Loucy (cell line): ENCODE data around the gene TMPRSS5.

Experiments
- H2AFZ ChIP-seq: fragments of 200-600 bp; sonication (generic); 2 replicates; pipeline ENCODE4 v1.6.0; 2016; ENCODE audit warnings: antibody characterized with exemption, mild to moderate bottlenecking, low read length, moderate library complexity
- H3F3A ChIP-seq: fragments of 200-600 bp; 2 replicates; pipeline ENCODE4 v1.6.0; 2016; ENCODE audit warnings: antibody characterized with exemption, low read depth, mild to moderate bottlenecking
- H3K27me3 ChIP-seq: fragments of 200-600 bp; sonication (generic); 2 replicates; pipeline ENCODE4 v1.6.1; 2014; ENCODE audit warnings: low read length, mild to moderate bottlenecking; ENCODE audit not compliant: insufficient read depth, poor library complexity, severe bottlenecking
- H3K36me3 ChIP-seq: fragments of 200-600 bp; sonication (generic); 2 replicates; pipeline ENCODE4 v1.6.1; 2016; ENCODE audit warnings: low read length; ENCODE audit not compliant: insufficient read depth
- H3K4me1 ChIP-seq: fragments of 200-600 bp; sonication (generic); 2 replicates; pipeline ENCODE4 v1.5.1; 2014; ENCODE audit warnings: low read length, mild to moderate bottlenecking; ENCODE audit not compliant: insufficient read depth, poor library complexity, severe bottlenecking
- H3K4me2 ChIP-seq: fragments of 200-600 bp; sonication (generic); 2 replicates; pipeline ENCODE4 v1.6.0; 2014; ENCODE audit warnings: antibody characterized with exemption, low read length, low read depth, mild to moderate bottlenecking; ENCODE audit not compliant: poor library complexity, severe bottlenecking
- H3K4me3 ChIP-seq: fragments of 200-600 bp; sonication (generic); 2 replicates; pipeline ENCODE4 v1.5.1; 2014; ENCODE audit warnings: low read length, mild to moderate bottlenecking, mixed read lengths; ENCODE audit not compliant: poor library complexity, severe bottlenecking
- H3K79me2 ChIP-seq: fragments of 200-600 bp; sonication (generic); 2 replicates; pipeline ENCODE4 v1.6.1; 2014; ENCODE audit warnings: low read length; ENCODE audit not compliant: insufficient read depth
- H3K9ac ChIP-seq: fragments of 200-600 bp; sonication (generic); 2 replicates; pipeline ENCODE4 v1.6.0; 2014; ENCODE audit warnings: mild to moderate bottlenecking, low read depth, low read length, moderate library complexity; ENCODE audit not compliant: poor library complexity, severe bottlenecking
- H3K9me2 ChIP-seq: fragments of 200-600 bp; sonication (generic); replicated peaks from 2 replicates; pipeline ENCODE4 v1.6.1; 2016; ENCODE audit warnings: low read depth, low read length, mixed read lengths
- H3K9me3 ChIP-seq: fragments of 200-600 bp; sonication (generic); 2 replicates; pipeline ENCODE4 v1.6.1; 2014; ENCODE audit warnings: mild to moderate bottlenecking, antibody characterized with exemption, low read length, low read depth; ENCODE audit not compliant: insufficient read depth
- H4K20me1 ChIP-seq: fragments of 200-600 bp; sonication (generic); 2 replicates; pipeline ENCODE4 v1.6.0; 2014; ENCODE audit warnings: antibody characterized with exemption, low read length, mild to moderate bottlenecking; ENCODE audit not compliant: insufficient read depth, poor library complexity, severe bottlenecking
- CTCF ChIP-seq: fragments of 200-600 bp; sonication (generic); conservative IDR thresholded peaks from 2 replicates; pipeline ENCODE4 v1.5.1; 2014; ENCODE audit warnings: mild to moderate bottlenecking, antibody characterized with exemption, low read length
- EZH2phosphoT487 ChIP-seq: fragments of 200-600 bp; IDR thresholded peaks from 2 replicates; pipeline ENCODE4 v1.6.1; 2018; ENCODE audit warnings: antibody characterized with exemption, mild to moderate bottlenecking, moderate library complexity, borderline replicate concordance

The TMPRSS5 gene

DNA sequence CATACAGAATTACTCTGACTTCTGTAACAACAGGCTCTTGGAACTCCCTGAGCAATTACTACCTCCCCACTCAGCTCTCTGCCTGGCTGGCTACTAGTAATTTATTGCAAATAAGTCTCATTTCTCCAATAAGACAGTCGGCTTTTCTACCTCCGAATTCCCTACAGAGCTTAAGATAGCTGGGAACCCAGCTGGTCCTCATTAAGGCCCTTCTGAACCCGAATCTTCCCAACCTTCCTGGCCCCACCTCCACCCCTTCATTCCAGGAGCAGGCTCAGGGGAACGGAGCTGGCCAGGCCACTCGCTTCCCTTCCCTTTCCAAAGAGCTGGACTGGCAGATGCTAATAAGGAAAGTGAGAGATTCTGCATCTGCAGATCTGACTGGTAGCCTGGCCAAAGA is 21.6 kb downstream of the TMPRSS5 start:
- no peaks in the 10 kb centered on the region for H3K36me3 ChIP-seq

DNA sequence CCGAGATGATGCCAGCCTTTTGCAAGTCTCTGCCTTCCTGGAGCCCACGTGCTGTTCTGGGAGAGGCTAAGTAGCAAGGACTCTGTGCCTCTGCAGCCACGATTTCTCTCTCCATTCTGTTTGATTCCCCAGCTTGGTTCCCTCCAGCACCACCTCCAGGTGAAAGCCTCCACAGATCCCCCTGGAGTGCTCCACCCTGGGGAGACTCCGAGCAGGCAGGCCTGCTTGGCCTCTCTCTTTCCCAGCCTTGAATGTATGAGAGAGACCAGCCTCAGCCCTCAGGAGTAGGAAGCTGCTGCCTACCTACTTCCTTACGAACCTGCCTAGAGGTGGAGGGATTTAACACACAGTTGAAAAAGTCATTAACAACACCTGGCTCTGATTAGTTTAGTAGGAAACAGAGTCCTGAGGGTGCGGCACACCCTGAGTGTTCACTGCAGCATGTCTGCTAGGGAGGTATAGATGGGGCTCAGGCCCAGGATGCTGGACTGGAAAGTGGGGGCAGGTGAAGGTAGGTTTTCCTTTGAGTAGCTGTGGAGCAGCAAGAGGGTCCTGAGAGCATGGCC is 22.5 kb downstream of the TMPRSS5 start:
- no peak for TF ChIP-seq EZH2phosphoT487
- TF ChIP-seq CTCF, result no peak

More for the DNA sequence above, 21.6 kb downstream of the TMPRSS5 start:
- Histone ChIP-seq H4K20me1 (no peaks in the 10 kb centered on the region), H3F3A (no peaks in the 10 kb centered on the region), H2AFZ (no peak overlapping the region), H3K9me2 (no peaks in the 10 kb centered on the region), H3K9me3 (no peaks in the 10 kb centered on the region), H3K4me2 (no peak overlapping the region), H3K79me2 (no peaks in the 10 kb centered on the region), H3K4me3 (no peak overlapping the region), H3K27me3 (no peaks in the 10 kb centered on the region), H3K9ac (no peak overlapping the region), H3K4me1 (no peaks in the 10 kb centered on the region)
- TF ChIP-seq CTCF (no peak), EZH2phosphoT487 (no peak)

GRCh38 chr11:113681711-113682413 is 24.2 kb downstream of the TMPRSS5 start:
- H3K4me2 ChIP-seq, result no peak overlapping the region

More for the DNA sequence above, 22.5 kb downstream of the TMPRSS5 start:
- no peak overlapping the region for H3K4me3 ChIP-seq
- H3K4me2 ChIP-seq, result no peak overlapping the region
- H4K20me1 ChIP-seq, result no peaks in the 10 kb centered on the region
- no peaks in the 10 kb centered on the region for H3K9me2 ChIP-seq
- H3K27me3 ChIP-seq, result no peaks in the 10 kb centered on the region
- no peaks in the 10 kb centered on the region for H3K36me3 ChIP-seq
- no peaks in the 10 kb centered on the region for H3K79me2 ChIP-seq
- no peak overlapping the region for H2AFZ ChIP-seq
- H3K9me3 ChIP-seq, result no peaks in the 10 kb centered on the region
- no peaks in the 10 kb centered on the region for H3F3A ChIP-seq
- H3K4me1 ChIP-seq, result no peaks in the 10 kb centered on the region
- H3K9ac ChIP-seq, result no peak overlapping the region

More at GRCh38 chr11:113681711-113682413, 24.2 kb downstream of the TMPRSS5 start:
- H3K27me3 ChIP-seq, result no peaks in the 10 kb centered on the region
- H3K4me1 ChIP-seq, result no peaks in the 10 kb centered on the region
- H3K9me3 ChIP-seq, result no peaks in the 10 kb centered on the region
- H3K79me2 ChIP-seq, result no peaks in the 10 kb centered on the region
- no peaks in the 10 kb centered on the region for H4K20me1 ChIP-seq
- no peak overlapping the region for H3K4me3 ChIP-seq
- no peak overlapping the region for H3K9ac ChIP-seq
- no peak for TF ChIP-seq CTCF
- no peak for TF ChIP-seq EZH2phosphoT487
- H2AFZ ChIP-seq, result no peak overlapping the region
- no peaks in the 10 kb centered on the region for H3F3A ChIP-seq
- H3K9me2 ChIP-seq, result no peaks in the 10 kb centered on the region
- H3K36me3 ChIP-seq, result no peaks in the 10 kb centered on the region
